Hematopoietic multipotent progenitor cell treated with erythropoietin and hydrocortisone succinate and interleukin-3 and kit ligand, for 4 days (in vitro differentiated cells): ENCODE results near the gene FABP7.
A peak's percentile ranks its signal among the peaks of the same experiment; 100 is the strongest.
"Not testable (repeated sequence)": the region's sequence is repeated elsewhere in the genome, so short reads cannot be mapped to it uniquely, and the experiment has no call there.

Experiments
- DNase-seq: peaks from one replicate; pipeline ENCODE4 v3.0.0-alpha.2; 2015

FABP7 gene

GRCh38 chr6:122779667-122780066 is at the start of gene FABP7:
FABP7 (plus strand) TSS chr6:122779716; CDS start chr6:122779795, 79 bp downstream.
- DNase-seq = no peak

GRCh38 chr6:122730334-122730733 is 49.2 kb upstream of the FABP7 start:
- DNase-seq = no peak

GRCh38 chr6:122730775-122731386 is 48.6 kb upstream of the FABP7 start:
- DNase-seq = peak; percentile 71

- no peak for DNase-seq
These were observed 46.3 kb upstream of the FABP7 start for GRCh38 chr6:122733259-122733658.

GRCh38 chr6:122734529-122735395 is 44.8 kb upstream of the FABP7 start:
- DNase-seq = no peak

- no peak for DNase-seq
These were observed 43.9 kb upstream of the FABP7 start for GRCh38 chr6:122735582-122735981.

- DNase-seq = no peak
These were observed 43.4 kb upstream of the FABP7 start for GRCh38 chr6:122736163-122736562.

GRCh38 chr6:122736616-122737015 is 42.9 kb upstream of the FABP7 start:
- no peak for DNase-seq

- DNase-seq = peak; percentile 55
These were observed 39.4 kb upstream of the FABP7 start for GRCh38 chr6:122740091-122740490.

GRCh38 chr6:122740936-122741335 is 38.6 kb upstream of the FABP7 start:
- peak; percentile 57 for DNase-seq

GRCh38 chr6:122744247-122744646 is 35.3 kb upstream of the FABP7 start:
- DNase-seq = peak; percentile 50

- not testable (repeated sequence) for DNase-seq
These were observed 34.7 kb upstream of the FABP7 start for GRCh38 chr6:122744856-122745255.

- no peak for DNase-seq
These were observed 32.8 kb upstream of the FABP7 start for GRCh38 chr6:122746688-122747087.

GRCh38 chr6:122747573-122747972 is 31.9 kb upstream of the FABP7 start:
- DNase-seq = peak; percentile 82

- DNase-seq = not testable (repeated sequence)
These were observed 30.6 kb upstream of the FABP7 start for GRCh38 chr6:122748945-122749344.

GRCh38 chr6:122749451-122750050 is 30.0 kb upstream of the FABP7 start:
- no peak for DNase-seq

GRCh38 chr6:122751326-122751725 is 28.2 kb upstream of the FABP7 start:
- DNase-seq = no peak

GRCh38 chr6:122752459-122752858 is 27.1 kb upstream of the FABP7 start:
- no peak for DNase-seq

- DNase-seq = no peak
These were observed 26.4 kb upstream of the FABP7 start for GRCh38 chr6:122753000-122753687.

- no peak for DNase-seq
These were observed 25.8 kb upstream of the FABP7 start for GRCh38 chr6:122753688-122754056.

- no peak for DNase-seq
These were observed 25.3 kb upstream of the FABP7 start for GRCh38 chr6:122754191-122754731.

- DNase-seq = no peak
These were observed 23.6 kb upstream of the FABP7 start for GRCh38 chr6:122755901-122756300.

- no peak for DNase-seq
These were observed 20.6 kb upstream of the FABP7 start for GRCh38 chr6:122758927-122759334.
